Measurements from ENCODE around the gene RGS4. TPM values are rescaled to one million over a fixed set of nuclear protein-coding genes. Genes with fewer than 3 reads are reported as not detected.

RGS4 gene
- total and polyA plus RNA-seq, 11 donors, result 0.30 to 17.7 (median 3.5) TPM; not detected in 1

DNA sequence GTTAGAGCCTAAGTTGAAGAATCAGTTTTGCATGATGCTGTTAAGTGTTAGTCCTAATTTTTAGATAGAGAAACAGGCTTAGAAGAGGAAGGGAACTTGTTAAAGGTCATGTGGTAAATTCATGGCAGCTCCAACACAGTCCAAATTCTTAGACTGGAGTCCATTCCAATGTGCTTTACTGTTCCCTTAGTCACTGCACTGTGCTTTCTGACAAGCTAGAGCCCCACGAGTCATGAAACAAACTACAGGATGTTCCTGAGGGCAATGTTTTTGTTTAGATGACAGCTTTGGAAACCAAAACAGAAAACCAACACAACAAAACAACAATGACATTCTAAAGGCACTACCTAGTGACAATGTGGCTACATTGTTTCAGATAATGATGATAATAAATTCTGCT is 23.1 kb upstream of the RGS4 start:
- no peak for ATAC-seq
- TF ChIP-seq CTCF (IDR thresholded peaks at IDR 0.05) (no peak), POLR2A (IDR thresholded peaks at IDR 0.05) (no peak)
- 21 to 30% (median 23%) methylated on average over 1 of the region's 1 CpG for WGBS, 4 donors

DNA sequence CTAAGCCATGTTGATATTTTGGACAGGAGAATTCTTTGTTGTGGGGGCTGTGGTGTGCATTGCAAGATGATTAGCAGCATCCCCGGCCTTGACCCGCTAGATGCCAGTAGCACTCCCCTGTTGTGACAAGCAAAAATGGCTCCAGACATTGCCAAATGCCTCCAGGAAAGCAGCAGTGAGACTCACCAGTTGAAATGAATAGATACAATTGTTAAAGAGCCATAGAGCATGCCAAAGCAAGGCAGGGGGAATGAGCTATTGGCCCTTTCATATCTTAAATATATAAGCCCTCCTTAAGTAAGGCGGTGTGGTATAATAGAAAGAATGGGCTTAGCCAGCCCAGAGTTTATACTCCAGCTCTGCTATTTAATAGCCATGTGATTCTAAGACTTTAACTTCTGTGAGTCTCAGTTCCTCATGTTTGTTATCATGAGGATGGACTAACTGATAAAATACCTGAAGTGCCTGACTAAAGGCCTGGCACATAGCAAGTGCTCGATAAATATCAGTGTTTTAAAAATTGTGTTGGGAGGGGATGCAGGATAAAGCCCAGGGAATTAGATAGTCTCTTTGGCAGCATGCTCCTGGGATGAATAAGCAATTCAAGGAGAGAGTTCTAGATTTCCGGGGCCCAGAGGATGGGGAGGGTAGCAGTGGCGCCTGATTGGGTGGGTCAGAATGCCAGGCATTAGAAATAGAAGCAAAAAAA is 21.1 kb upstream of the RGS4 start:
- Histone ChIP-seq H3K27ac (no peak overlapping the region), H3K9me3 (no peaks in the 10 kb centered on the region), H3K4me1 (no peaks in the 10 kb centered on the region), H3K36me3 (no peaks in the 10 kb centered on the region), H3K27me3 (no peaks in the 10 kb centered on the region), H3K4me3 (no peak overlapping the region)
- intact Hi-C loops (cut with DNase I), result no loop called here
- no peak for ATAC-seq
- 84 to 92% (median 87%) methylated on average over 6 of the region's 6 CpGs for WGBS, 4 donors
- TF ChIP-seq POLR2A (IDR thresholded peaks at IDR 0.05) (no peak), CTCF (IDR thresholded peaks at IDR 0.05) (no peak)
- no peak for DNase-seq

More for the DNA sequence above, 23.1 kb upstream of the RGS4 start:
- Histone ChIP-seq H3K27ac (no peak overlapping the region), H3K27me3 (no peaks in the 10 kb centered on the region), H3K36me3 (no peaks in the 10 kb centered on the region), H3K9me3 (no peaks in the 10 kb centered on the region), H3K4me3 (no peak overlapping the region), H3K4me1 (no peaks in the 10 kb centered on the region)
- intact Hi-C loops (cut with DNase I), result no loop called here
- DNase-seq, result no peak

DNA sequence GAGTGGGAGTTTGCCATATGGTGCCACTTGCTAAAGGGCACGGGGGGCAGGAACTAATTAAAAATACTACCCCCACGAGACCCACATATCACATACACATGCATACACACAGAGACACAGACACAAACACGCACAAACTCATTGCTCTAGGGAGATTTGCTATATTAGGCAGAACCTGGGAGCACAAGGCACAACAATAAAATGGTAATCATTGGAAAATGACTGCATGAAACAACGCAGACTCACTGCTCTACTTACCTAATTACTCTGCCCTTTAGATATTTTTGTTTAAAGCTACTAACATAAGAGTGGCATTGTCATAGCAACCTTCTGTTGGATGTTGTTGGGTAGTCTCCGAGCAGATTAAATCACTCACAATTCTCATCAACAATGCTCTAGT is 20.3 kb upstream of the RGS4 start:
- H3K27ac ChIP-seq, result no peak overlapping the region
- DNase-seq, result no peak
- intact Hi-C loops (cut with DNase I), result no loop called here
- H3K36me3 ChIP-seq, result no peaks in the 10 kb centered on the region
- H3K27me3 ChIP-seq, result no peaks in the 10 kb centered on the region
- H3K4me1 ChIP-seq, result no peaks in the 10 kb centered on the region
- 71 to 82% (median 79%) methylated on average over 5 of the region's 5 CpGs for WGBS, 4 donors
- H3K9me3 ChIP-seq, result no peaks in the 10 kb centered on the region
- ATAC-seq, result no peak
- TF ChIP-seq CTCF (IDR thresholded peaks at IDR 0.05) (no peak), POLR2A (IDR thresholded peaks at IDR 0.05) (no peak)
- H3K4me3 ChIP-seq, result no peak overlapping the region

- Histone ChIP-seq H3K27me3 (no peaks in the 10 kb centered on the region), H3K4me1 (no peaks in the 10 kb centered on the region), H3K36me3 (no peaks in the 10 kb centered on the region), H3K27ac (no peak overlapping the region), H3K9me3 (no peaks in the 10 kb centered on the region), H3K4me3 (no peak overlapping the region)
- intact Hi-C loops (cut with DNase I), result no loop called here
- 92 to 94% (median 93%) methylated on average over 6 of the region's 6 CpGs for WGBS, 4 donors
- DNase-seq (no peak), ATAC-seq (no peak)
- no peak for TF ChIP-seq CTCF (IDR thresholded peaks at IDR 0.05)
Measured at GRCh38 chr1:163049296-163049695, 19.9 kb upstream of the RGS4 start.

All from heart left ventricle (tissue), 16 donors.